PC-3 (cell line): ENCODE data around the gene HPSE. TPM values are rescaled to one million over a fixed set of nuclear protein-coding genes. Genes with fewer than 3 reads are reported as not detected.

Source experiments
- ATAC-seq: fragments of 200-7000 bp; cut with Tn5 transposase; 2 replicates; pipeline ENCODE4 v1.9.1; 2020; ENCODE audit warnings: mild to moderate bottlenecking, moderate library complexity
- BruUV-seq: library from RNA; stranded (reverse); fragments of 400-500 nt; replicated peaks from 2 replicates; lab custom pipeline; 2021; lab: Mats Ljungman, UMichigan
- CTCF ChIA-PET: fragments of 300-600 bp; sonication (Branson Sonifier 250); formaldehyde crosslinking; loops from one replicate; lab custom pipeline; 2022; ENCODE audit warnings: antibody characterized with exemption; lab: Charles Lee
- POLR2A ChIA-PET: fragments of 300-600 bp; sonication (Branson Sonifier 250); formaldehyde crosslinking; loops from one replicate; lab custom pipeline; 2022; ENCODE audit warnings: antibody characterized with exemption; ENCODE audit not compliant: unreplicated experiment; lab: Charles Lee
- DNase-seq: peaks from one replicate; pipeline ENCODE4 v3.0.0-alpha.2; 2015
- H2AFZ ChIP-seq: fragments of 300-600 bp; sonication (generic); 2 replicates; pipeline ENCODE4 v1.6.0; 2016; ENCODE audit warnings: antibody characterized with exemption, low read length
- H3F3A ChIP-seq: fragments of 300-600 bp; sonication (generic); one replicate; pipeline ENCODE4 v1.6.0; 2017; ENCODE audit warnings: antibody characterized with exemption, low read length, control low read depth, mild to moderate bottlenecking; ENCODE audit not compliant: unreplicated experiment
- H3K27ac ChIP-seq: fragments of 300-600 bp; sonication (generic); 2 replicates; pipeline ENCODE4 v1.5.1; 2016; ENCODE audit warnings: mild to moderate bottlenecking, low read length
- H3K27me3 ChIP-seq: fragments of 300-600 bp; sonication (generic); 2 replicates; pipeline ENCODE4 v1.6.1; 2016; ENCODE audit warnings: low read length, mixed read lengths
- H3K36me3 ChIP-seq: fragments of 300-600 bp; sonication (generic); 2 replicates; pipeline ENCODE4 v1.6.1; 2016; ENCODE audit warnings: low read depth, mixed run types, low read length, mixed read lengths
- H3K4me1 ChIP-seq: fragments of 300-600 bp; sonication (generic); 2 replicates; pipeline ENCODE4 v1.5.1; 2016; ENCODE audit warnings: low read length; ENCODE audit not compliant: insufficient read depth
- H3K4me2 ChIP-seq: fragments of 300-600 bp; sonication (generic); 2 replicates; pipeline ENCODE4 v1.6.0; 2016; ENCODE audit warnings: low read length
- H3K4me3 ChIP-seq: fragments of 300-600 bp; sonication (generic); 2 replicates; pipeline ENCODE4 v1.5.1; 2016; ENCODE audit warnings: mild to moderate bottlenecking, low read length, mixed read lengths
- H3K79me2 ChIP-seq: fragments of 300-600 bp; sonication (generic); 2 replicates; pipeline ENCODE4 v1.6.1; 2017; ENCODE audit warnings: low read length, mixed read lengths
- H3K9ac ChIP-seq: fragments of 300-600 bp; sonication (generic); 2 replicates; pipeline ENCODE4 v1.6.0; 2016; ENCODE audit warnings: mild to moderate bottlenecking, low read length
- H3K9me2 ChIP-seq: fragments of 300-600 bp; sonication (generic); replicated peaks from 2 replicates; pipeline ENCODE4 v1.6.1; 2016; ENCODE audit warnings: mixed run types, low read length, mixed read lengths
- H3K9me3 ChIP-seq: fragments of 300-600 bp; sonication (generic); 2 replicates; pipeline ENCODE4 v1.6.1; 2016; ENCODE audit warnings: low read length, mixed read lengths
- H4K20me1 ChIP-seq: fragments of 300-600 bp; sonication (generic); 2 replicates; pipeline ENCODE4 v1.6.1; 2016; ENCODE audit warnings: low read length, mixed read lengths
- CTCF ChIP-seq: fragments of 300-600 bp; sonication (generic); conservative IDR thresholded peaks from 2 replicates; pipeline ENCODE4 v1.5.1; 2017; ENCODE audit warnings: antibody characterized with exemption, low read depth, mild to moderate bottlenecking, low read length
- EZH2 ChIP-seq: fragments of 300-600 bp; sonication (generic); IDR thresholded peaks from one replicate; pipeline ENCODE4 v1.6.1; 2017; ENCODE audit warnings: antibody characterized with exemption, mild to moderate bottlenecking, low read length; ENCODE audit not compliant: unreplicated experiment
- EZH2phosphoT487 ChIP-seq: fragments of 300-600 bp; sonication (generic); IDR thresholded peaks from 2 replicates; pipeline ENCODE4 v1.6.1; 2018; ENCODE audit warnings: mild to moderate bottlenecking, antibody characterized with exemption, low read length, borderline replicate concordance
- intact Hi-C: fragments of 100-400 bp; cut with micrococcal nuclease; formaldehyde crosslinking; loops from 2 replicates; pipeline ENCODE4 v1.9.0; 2023
- total RNA-seq: library from RNA; depleted of rRNA; stranded (reverse); fragments of >200 nt; gene quantifications from 2 replicates; pipeline ENCODE4 v1.2.3, GENCODE V29; 2014

The HPSE gene
- total RNA-seq, 1 experiment from 2014 or later = 4.2 TPM

DNA sequence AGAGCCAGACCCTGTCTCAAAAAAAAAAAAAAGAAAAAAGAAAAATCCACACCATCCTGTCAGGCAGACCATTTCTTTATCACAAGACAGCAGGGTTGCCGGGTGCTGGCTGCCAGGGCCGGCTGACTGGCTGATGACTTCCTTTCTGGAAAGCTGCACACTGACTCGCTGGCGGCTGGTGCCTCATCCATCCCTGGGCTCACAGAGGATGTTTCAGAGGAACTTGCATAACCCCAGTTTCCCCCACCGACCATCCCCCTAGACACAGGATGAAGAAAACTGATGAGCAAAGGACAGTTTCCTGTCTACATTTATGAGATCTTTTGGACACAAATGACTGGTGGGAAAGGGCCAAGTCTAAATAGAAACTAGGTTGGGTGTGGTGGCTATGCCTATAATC lies 14.1 kb downstream of the HPSE start:
- H3K9me3 ChIP-seq = no peaks in the 10 kb centered on the region
- TF ChIP-seq CTCF (no peak), EZH2phosphoT487 (no peak), EZH2 (no peak)
- ChIA-PET CTCF (no interaction called here), POLR2A (no interaction called here)
- H2AFZ ChIP-seq = no peak overlapping the region
- H3K27me3 ChIP-seq = no peaks in the 10 kb centered on the region
- DNase-seq = peak; percentile 29
- no peaks in the 10 kb centered on the region for H3K36me3 ChIP-seq
- no peak overlapping the region for H3K4me3 ChIP-seq
- intact Hi-C loops = no loop called here
- H3K79me2 ChIP-seq = no peaks in the 10 kb centered on the region
- H3K4me2 ChIP-seq = no peak overlapping the region
- no peaks in the 10 kb centered on the region for H4K20me1 ChIP-seq
- ATAC-seq = no peak
- BruUV-seq = no TSS peak
- peaks cover 5% of the 10 kb centered on the region; the same call in 1 of the 2 replicates for H3K4me1 ChIP-seq
- no peaks in the 10 kb centered on the region for H3F3A ChIP-seq
- no peak overlapping the region for H3K27ac ChIP-seq
- H3K9me2 ChIP-seq = no peaks in the 10 kb centered on the region
- H3K9ac ChIP-seq = no peak overlapping the region

GRCh38 chr4:83318666-83319065 lies 16.0 kb downstream of the HPSE start:
- CTCF ChIA-PET = no interaction called here
- BruUV-seq = no TSS peak

More at GRCh38 chr4:83318666-83319065, 16.0 kb downstream of the HPSE start:
- TF ChIP-seq EZH2phosphoT487 (no peak), EZH2 (no peak), CTCF (no peak)
- H3K9me3 ChIP-seq = no peaks in the 10 kb centered on the region
- no peak overlapping the region for H3K9ac ChIP-seq
- no peak overlapping the region for H3K4me3 ChIP-seq
- intact Hi-C loops = no loop called here
- peaks cover 5% of the 10 kb centered on the region; the same call in 1 of the 2 replicates for H3K4me1 ChIP-seq
- no peak overlapping the region for H2AFZ ChIP-seq
- no peak overlapping the region for H3K4me2 ChIP-seq
- no peaks in the 10 kb centered on the region for H3K79me2 ChIP-seq
- no peak overlapping the region for H3K27ac ChIP-seq
- no peaks in the 10 kb centered on the region for H4K20me1 ChIP-seq
- POLR2A ChIA-PET = no interaction called here
- H3K36me3 ChIP-seq = no peaks in the 10 kb centered on the region
- H3F3A ChIP-seq = no peaks in the 10 kb centered on the region
- DNase-seq (no peak), ATAC-seq (no peak)
- H3K27me3 ChIP-seq = no peaks in the 10 kb centered on the region
- H3K9me2 ChIP-seq = no peaks in the 10 kb centered on the region
